GM21737 (cell line): ENCODE data around the gene DUSP1.

Source experiments
- ATAC-seq: cut with Tn5 transposase; IDR thresholded peaks from one replicate; pipeline ENCODE4 v1.9.1; 2021; ENCODE audit warnings: mild to moderate bottlenecking, moderate library complexity; ENCODE audit not compliant: unreplicated experiment

Gene DUSP1

DNA sequence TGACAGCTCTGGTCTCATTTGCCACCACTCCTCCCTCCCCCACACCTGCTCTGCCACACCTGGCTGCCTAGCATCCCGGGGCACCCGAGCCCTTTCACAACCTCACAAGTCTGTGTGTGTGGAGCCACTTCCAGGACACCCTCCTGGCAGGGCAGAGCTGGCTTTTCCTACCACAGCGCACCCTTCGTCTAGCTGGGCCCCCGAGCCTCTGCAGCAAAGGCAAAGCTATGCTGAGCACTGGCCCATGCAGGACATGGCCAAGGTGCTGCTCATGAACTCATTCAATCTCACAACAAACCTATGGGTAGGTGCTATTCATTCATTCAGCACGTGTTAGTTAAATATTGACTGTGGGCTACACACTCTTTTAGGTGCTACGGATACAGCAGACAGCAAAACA lies 43.4 kb downstream of the DUSP1 start:
- ATAC-seq, result no peak

- no peak for ATAC-seq
Measured at GRCh38 chr5:172726966-172727365, 44.0 kb downstream of the DUSP1 start.

GRCh38 chr5:172725785-172726184 lies 45.2 kb downstream of the DUSP1 start:
- ATAC-seq, result no peak

DNA sequence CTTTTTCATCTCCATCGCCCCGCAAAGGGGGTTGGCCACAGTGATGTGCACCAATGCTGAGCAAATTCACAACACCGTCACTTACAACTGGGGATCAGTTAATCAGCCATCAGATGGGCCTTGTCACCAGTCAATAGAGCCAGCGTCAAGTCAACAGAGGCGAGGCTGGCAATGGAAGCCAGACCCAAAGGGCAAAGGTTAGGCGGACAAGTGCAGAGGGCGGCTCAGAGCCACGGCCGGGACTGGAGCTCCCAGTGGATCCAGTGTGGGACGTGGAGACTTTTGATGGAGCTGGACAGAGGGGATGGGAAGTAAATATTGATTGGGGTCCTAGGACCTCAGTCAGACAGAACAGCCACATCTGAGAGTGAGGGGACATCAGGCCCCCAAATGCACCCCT lies 45.7 kb downstream of the DUSP1 start:
- no peak for ATAC-seq

- no peak for ATAC-seq
Measured at GRCh38 chr5:172724242-172725183, 46.5 kb downstream of the DUSP1 start.

GRCh38 chr5:172723508-172723907 lies 47.5 kb downstream of the DUSP1 start:
- no peak for ATAC-seq

DNA sequence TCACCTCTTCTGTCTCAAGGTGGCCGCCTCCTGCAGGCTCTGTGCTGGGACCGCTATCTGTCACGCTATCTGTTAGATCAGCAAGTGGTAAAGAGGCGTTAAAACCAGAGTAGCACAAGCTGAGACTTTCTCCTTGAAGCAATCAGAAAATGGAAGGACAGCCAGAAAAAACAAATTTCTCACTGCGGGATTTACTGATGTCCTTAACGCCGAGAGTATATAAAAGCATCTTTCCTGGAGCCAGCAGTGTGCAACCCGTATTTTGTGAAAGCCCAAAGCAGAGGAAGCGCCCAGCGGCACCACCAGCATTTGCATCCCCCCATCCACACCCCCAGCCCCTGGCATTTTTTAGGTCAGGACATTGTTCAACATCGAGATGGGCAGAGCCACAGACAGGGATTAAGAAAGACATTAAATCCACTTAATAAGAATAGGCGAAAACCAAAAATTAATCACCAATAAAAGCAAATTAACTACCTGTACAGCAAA lies 48.6 kb downstream of the DUSP1 start:
- no peak for ATAC-seq

DNA sequence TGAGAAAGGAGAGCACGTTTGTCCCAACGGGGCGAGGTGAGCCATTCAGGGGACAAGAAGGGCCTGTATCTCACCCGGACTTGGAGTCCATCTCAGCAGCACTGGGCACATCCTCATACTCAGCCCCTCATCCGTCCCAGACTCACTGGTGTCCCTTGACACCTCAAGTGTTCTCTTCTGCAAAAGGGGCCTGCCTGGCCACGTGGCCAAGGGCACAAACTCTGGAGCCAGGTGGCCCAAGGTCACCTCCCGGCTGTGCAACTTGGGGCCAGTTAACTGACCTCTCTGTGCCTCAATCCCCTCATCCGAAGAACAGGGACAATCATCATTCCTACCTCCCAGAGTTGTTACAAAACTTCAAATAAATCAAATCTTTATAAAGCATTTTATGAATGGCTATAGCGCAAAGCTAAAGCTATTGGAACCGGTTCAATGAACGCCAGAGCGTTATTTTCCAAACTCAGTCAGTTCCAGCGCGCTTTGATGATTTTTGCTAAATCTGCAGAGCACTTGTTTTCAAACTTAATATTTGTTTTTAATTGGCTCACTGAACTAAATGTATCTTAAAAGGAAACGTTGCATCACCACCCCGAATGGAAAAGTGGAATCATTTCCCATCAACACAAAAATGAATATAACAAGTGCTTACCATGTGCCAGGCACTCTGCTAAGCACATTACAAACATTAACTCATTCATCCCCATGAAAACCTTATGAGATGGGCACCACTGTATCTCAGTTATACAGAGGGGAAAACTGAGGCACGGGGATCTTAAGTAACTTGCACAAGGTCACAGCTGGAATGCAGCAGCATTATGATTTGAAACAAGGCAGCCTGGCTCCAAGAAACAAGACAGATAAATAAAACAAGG lies 49.3 kb downstream of the DUSP1 start:
- no peak for ATAC-seq

- ATAC-seq, result no peak
Measured at GRCh38 chr5:172720655-172721054, 50.3 kb downstream of the DUSP1 start.

DNA sequence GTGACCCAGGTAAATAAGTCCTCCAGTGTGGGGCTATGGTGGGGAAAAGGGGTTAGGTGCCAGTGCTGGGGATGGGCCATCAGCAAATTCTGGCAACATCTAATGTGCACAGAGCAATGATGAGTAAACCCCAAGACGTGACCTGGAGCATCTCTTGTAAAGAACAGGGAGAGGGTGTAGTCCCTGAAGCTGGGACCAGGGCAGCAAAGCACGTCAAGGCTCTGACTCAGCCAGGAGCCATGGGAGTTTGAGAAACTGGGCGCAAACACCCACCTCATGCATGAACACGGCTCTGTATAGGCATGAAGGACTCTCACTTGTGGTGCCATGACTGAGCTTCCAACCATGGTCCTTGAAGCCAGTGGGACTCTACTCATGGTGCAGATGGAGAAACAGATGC lies 51.8 kb downstream of the DUSP1 start:
- no peak for ATAC-seq

- ATAC-seq, result no peak
Measured at GRCh38 chr5:172718527-172719114, 52.4 kb downstream of the DUSP1 start.
